ENCODE results near the gene LRFN3.
"Not testable (repeated sequence)": the region's sequence is repeated elsewhere in the genome, so short reads cannot be mapped to it uniquely, and the experiment has no call there.

Gene LRFN3

GRCh38 chr19:35975608-35976214 lies 39.5 kb downstream of the LRFN3 start:
- no peak for DNase-seq (ENCODE audit: low read depth in 3 of 3)

- DNase-seq (ENCODE audit: low read depth in 3 of 3): no peak
Observed at GRCh38 chr19:35977446-35978222, 41.5 kb downstream of the LRFN3 start.

- DNase-seq (ENCODE audit: low read depth in 3 of 3): no peak
Observed at GRCh38 chr19:35978271-35978670, 42.1 kb downstream of the LRFN3 start.

- DNase-seq (ENCODE audit: low read depth in 3 of 3): no peak
Observed at GRCh38 chr19:35978832-35979365, 42.7 kb downstream of the LRFN3 start.

GRCh38 chr19:35980997-35981396 lies 44.8 kb downstream of the LRFN3 start:
- not testable (repeated sequence) for DNase-seq (ENCODE audit: low read depth in 3 of 3)

GRCh38 chr19:35983177-35983576 lies 47.0 kb downstream of the LRFN3 start:
- DNase-seq (ENCODE audit: low read depth in 3 of 3): no peak

GRCh38 chr19:35986111-35986510 lies 49.9 kb downstream of the LRFN3 start:
- DNase-seq (ENCODE audit: low read depth in 3 of 3): no peak

GRCh38 chr19:35986664-35987570 lies 50.7 kb downstream of the LRFN3 start:
- peak in 1 of 3 donors; percentile 28 for DNase-seq (ENCODE audit: low read depth in 3 of 3)

GRCh38 chr19:35987571-35987896 lies 51.4 kb downstream of the LRFN3 start:
- DNase-seq (ENCODE audit: low read depth in 3 of 3): no peak

- DNase-seq (ENCODE audit: low read depth in 3 of 3): no peak
Observed at GRCh38 chr19:35988824-35989223, 52.6 kb downstream of the LRFN3 start.

GRCh38 chr19:35990156-35990555 lies 54.0 kb downstream of the LRFN3 start:
- DNase-seq (ENCODE audit: low read depth in 3 of 3): no peak

- DNase-seq (ENCODE audit: low read depth in 3 of 3): no peak
Observed at GRCh38 chr19:35990771-35991730, 54.9 kb downstream of the LRFN3 start.

GRCh38 chr19:35991731-35992450 lies 55.7 kb downstream of the LRFN3 start:
- no peak for DNase-seq (ENCODE audit: low read depth in 3 of 3)

GRCh38 chr19:35992907-35993765 lies 57.0 kb downstream of the LRFN3 start:
- no peak for DNase-seq (ENCODE audit: low read depth in 3 of 3)

- DNase-seq (ENCODE audit: low read depth in 3 of 3): no peak
Observed at GRCh38 chr19:35993923-35994598, 57.9 kb downstream of the LRFN3 start.

All from stimulated activated CD4-positive, alpha-beta T cell treated with anti-CD3 and anti-CD28 coated beads, TNF-alpha, amount 100 ng/mL, for 48 hours (primary cell).